Lung (tissue), 12 donors: ENCODE data around the gene DLG4. TPM values are rescaled to one million over a fixed set of nuclear protein-coding genes. Genes with fewer than 3 reads are reported as not detected.
A peak's percentile ranks its signal among the peaks of the same experiment; 100 is the strongest.

Experiments used
- ATAC-seq: fragments of 200-7000 bp; cut with Tn5 transposase; one replicate; pipeline ENCODE4 v1.9.1; 2020; ENCODE audit warnings: moderate number of reproducible peaks; ENCODE audit not compliant: insufficient read depth, low FRiP score
- DNase-seq, 3 donors: peaks; one replicate each; pipeline ENCODE4 v3.0.0-alpha.2; 2013 to 2017
- H3K27ac ChIP-seq, 2 donors: one replicate each; pipeline ENCODE4 v1.5.1; 2013; ENCODE audit warnings: mild to moderate bottlenecking in 2 of 2, moderate library complexity in 2 of 2, control low read depth in 1 of 2, inconsistent platforms in 1 of 2, low read depth in 1 of 2, low read length in 1 of 2
- H3K27me3 ChIP-seq, 3 donors: one replicate each; pipeline ENCODE4 v1.5.1; 2013; ENCODE audit warnings: low read length in 2 of 3; ENCODE audit not compliant: control insufficient read depth in 3 of 3, insufficient read depth in 3 of 3
- H3K36me3 ChIP-seq, 4 donors: one replicate each; pipeline ENCODE4 v1.5.1; 2013; ENCODE audit warnings: low read length in 4 of 4, mild to moderate bottlenecking in 1 of 4, moderate library complexity in 1 of 4; ENCODE audit not compliant: control insufficient read depth in 4 of 4, insufficient read depth in 4 of 4
- H3K4me1 ChIP-seq, 5 donors: one replicate each; pipeline ENCODE4 v1.5.1; 2013; ENCODE audit warnings: low read length in 5 of 5, mild to moderate bottlenecking in 2 of 5, moderate library complexity in 1 of 5; ENCODE audit not compliant: control insufficient read depth in 5 of 5, insufficient read depth in 5 of 5
- H3K4me3 ChIP-seq: one replicate; pipeline ENCODE4 v1.5.1; 2013; ENCODE audit warnings: mild to moderate bottlenecking, control low read depth, moderate library complexity
- H3K9ac ChIP-seq, 2 donors: one replicate each; pipeline ENCODE4 v1.5.1; 2013; ENCODE audit warnings: low read length in 2 of 2, control low read depth in 1 of 2; ENCODE audit not compliant: insufficient read depth in 1 of 2
- H3K9me3 ChIP-seq, 4 donors: one replicate each; pipeline ENCODE4 v1.5.1; 2013; ENCODE audit warnings: low read length in 3 of 4, mild to moderate bottlenecking in 1 of 4, moderate library complexity in 1 of 4; ENCODE audit not compliant: control insufficient read depth in 4 of 4, insufficient read depth in 3 of 4
- CTCF ChIP-seq: IDR thresholded peaks from 2 replicates; pipeline ENCODE4 v1.5.1; 2012; ENCODE audit warnings: mild to moderate bottlenecking; ENCODE audit errors: control extremely low read depth, extremely low read depth
- WGBS, 2 donors: extraction: QIAGEN DNeasy Blood & Tissue Kit; methylation state at CpG; one replicate each; pipeline ENCODE4 v1.1.7; 2013; 5-methylcytosine and 5-hydroxymethylcytosine counted together
- polyA plus RNA-seq, 2 donors: library from polyadenylated mRNA; stranded (reverse); fragments of 200-250 nt; gene quantifications; one replicate each; pipeline ENCODE4 v1.2.1, GENCODE V29; 2013
- total RNA-seq, 2 donors: library from RNA; depleted of rRNA in 1 of 2; stranded (reverse); fragments of >200 nt in 1 of 2; gene quantifications; one replicate each; pipeline ENCODE4 v1.2.1, GENCODE V29; 2014 to 2021
- donor health status: control.
- donor health status: control.
- donor health status: Bipolar disorder and iron deficiency.
- donor health status: healthy.
- donor health status: DM: yes; HTN: yes; CAD: no.

DLG4 gene
- total and polyA plus RNA-seq, 4 donors: 10.0 to 20.1 (median 15.2) TPM

- Histone ChIP-seq H3K9ac (peak overlapping the region; percentile 41 to 77), H3K4me3 (peak overlapping the region; percentile 90), H3K27ac (peak overlapping the region; percentile 94 to 96), H3K36me3 (peaks cover 2 to 22% (median 15%) of the 10 kb centered on the region in 4 donors), H3K9me3 (no peaks in the 10 kb centered on the region), H3K4me1 (peaks cover 0 to 26% (median 11%) of the 10 kb centered on the region in 5 donors), H3K27me3 (no peaks in the 10 kb centered on the region)
- DNase-seq (peak in 1 of 3 donors; percentile 19), ATAC-seq (peak; percentile 2)
- 0 to 1% methylated on average over 39 to 55 of the region's 55 CpGs for WGBS, 2 donors
- TF ChIP-seq CTCF: no peak
Observed at GRCh38 chr17:7250695-7251627, 31.3 kb upstream of the DLG4 start.

DNA sequence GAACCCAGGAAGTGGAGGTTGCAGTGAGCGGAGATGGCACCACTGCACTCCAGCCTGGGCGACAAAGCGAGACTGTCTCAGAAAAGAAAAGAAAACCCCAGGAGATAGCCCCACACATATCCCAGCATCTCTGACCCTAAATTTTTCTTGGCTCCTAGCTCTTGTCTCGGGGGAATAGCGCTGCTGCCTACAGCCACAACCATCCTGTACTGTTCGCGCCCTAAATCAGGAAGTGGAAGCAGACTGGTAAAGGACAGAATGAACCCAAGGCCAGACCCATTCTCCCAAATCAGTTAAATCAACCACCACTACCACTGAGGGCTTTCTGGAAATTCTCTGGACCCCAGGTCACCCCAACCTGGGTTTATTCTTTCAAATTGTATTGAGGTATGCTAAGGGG is 30.2 kb upstream of the DLG4 start:
- peaks cover 2 to 23% (median 17%) of the 10 kb centered on the region in 4 donors for H3K36me3 ChIP-seq
- H3K9me3 ChIP-seq: no peaks in the 10 kb centered on the region
- peak overlapping the region in 1 of 2 donors; percentile 77 for H3K9ac ChIP-seq
- no peaks in the 10 kb centered on the region for H3K27me3 ChIP-seq
- H3K27ac ChIP-seq: peak overlapping the region in 1 of 2 donors; percentile 18
- DNase-seq: no peak
- no peak overlapping the region for H3K4me3 ChIP-seq
- 73 to 77% methylated on average over 7 of the region's 7 CpGs for WGBS, 2 donors
- H3K4me1 ChIP-seq: peaks cover 0 to 26% (median 11%) of the 10 kb centered on the region in 5 donors
- ATAC-seq: no peak
- no peak for TF ChIP-seq CTCF

- no peaks in the 10 kb centered on the region for H3K27me3 ChIP-seq
- DNase-seq (no peak), ATAC-seq (no peak)
- H3K36me3 ChIP-seq: peaks cover 2 to 23% (median 17%) of the 10 kb centered on the region in 4 donors
- peaks cover 0 to 26% (median 11%) of the 10 kb centered on the region in 5 donors for H3K4me1 ChIP-seq
- 85 to 96% methylated on average over 6 of the region's 6 CpGs for WGBS, 2 donors
- H3K4me3 ChIP-seq: no peak overlapping the region
- H3K9ac ChIP-seq: no peak overlapping the region
- no peak for TF ChIP-seq CTCF
- H3K9me3 ChIP-seq: no peaks in the 10 kb centered on the region
- H3K27ac ChIP-seq: no peak overlapping the region
Observed at GRCh38 chr17:7249214-7249613, 29.6 kb upstream of the DLG4 start.
